Muscle of back (tissue), 13 donors: ENCODE data around the gene SPRR3. TPM values are rescaled to one million over a fixed set of nuclear protein-coding genes. Genes with fewer than 3 reads are reported as not detected.

Experiments
- DNase-seq, 3 donors: peaks; one replicate each; pipeline versions ENCODE4 v3.0.0 to v3.0.0-alpha.2; 2013
- long read RNA-seq, 9 donors: transcript quantifications; one replicate each; lab custom pipeline, GENCODE V29; 2026
- polyA plus RNA-seq, 10 donors: library from polyadenylated mRNA; unstranded; fragments of 120-200 nt; gene quantifications; one replicate each; pipeline ENCODE4 v1.2.1, GENCODE V29; 2013; ENCODE audit not compliant: insufficient read length in 10 of 10

Gene SPRR3
- polyA plus RNA-seq, result 1 to 10 TPM in 1 of 10 donors, under 1 TPM in 3, not detected in 6; 0.24 to 8.0 (median 0.27) TPM
- long read RNA-seq, donor 1, result 0 reads
- long read RNA-seq, donor 2, result 0 reads
- long read RNA-seq, donor 3, result 0 reads
- long read RNA-seq, donor 4, result 0 reads
- long read RNA-seq, donor 5, result 0 reads
- long read RNA-seq, donor 6, result 0 reads
- long read RNA-seq, donor 7, result 0 reads
- long read RNA-seq, donor 8, partial matches to known transcripts, result 0 of 2 reads
- long read RNA-seq, donor 8, other reads (novel, unspliced or antisense), result 0 of 2 reads
- long read RNA-seq, donor 9, result 0 reads

GRCh38 chr1:153001382-153001781, at the start of gene SPRR3:
Gene SPRR3 (plus strand): TSS chr1:153001749. CDS start chr1:153003021, 1,272 bp downstream.
- no peak for DNase-seq

GRCh38 chr1:152953761-152954160, 47.8 kb upstream of the SPRR3 start:
- DNase-seq, result no peak

GRCh38 chr1:152954436-152954835, 47.1 kb upstream of the SPRR3 start:
- DNase-seq, result no peak

- no peak for DNase-seq
Measured at GRCh38 chr1:152957561-152957960, 44.0 kb upstream of the SPRR3 start.

- DNase-seq, result no peak
Measured at GRCh38 chr1:152959273-152959672, 42.3 kb upstream of the SPRR3 start.

GRCh38 chr1:152959801-152960451, 41.6 kb upstream of the SPRR3 start:
- DNase-seq, result no peak

GRCh38 chr1:152960452-152961044, 41.0 kb upstream of the SPRR3 start:
- DNase-seq, result no peak

- no peak for DNase-seq
Measured at GRCh38 chr1:152961226-152961891, 40.2 kb upstream of the SPRR3 start.

- no peak for DNase-seq
Measured at GRCh38 chr1:152962876-152963415, 38.6 kb upstream of the SPRR3 start.

GRCh38 chr1:152964536-152964935, 37.0 kb upstream of the SPRR3 start:
- no peak for DNase-seq

GRCh38 chr1:152965853-152966252, 35.7 kb upstream of the SPRR3 start:
- no peak for DNase-seq

GRCh38 chr1:152967201-152967600, 34.3 kb upstream of the SPRR3 start:
- DNase-seq, result no peak

- no peak for DNase-seq
Measured at GRCh38 chr1:152968248-152968647, 33.3 kb upstream of the SPRR3 start.

GRCh38 chr1:152969036-152969435, 32.5 kb upstream of the SPRR3 start:
- no peak for DNase-seq

GRCh38 chr1:152970495-152970894, 31.1 kb upstream of the SPRR3 start, which contains the start of gene SPRR4:
Gene SPRR4 (plus strand): TSS chr1:152970648. CDS start chr1:152971891, 1,243 bp downstream.
- no peak for DNase-seq

GRCh38 chr1:152972196-152972886, 29.2 kb upstream of the SPRR3 start:
- DNase-seq, result no peak

- DNase-seq, result no peak
Measured at GRCh38 chr1:152976688-152977087, 24.9 kb upstream of the SPRR3 start.

- DNase-seq, result no peak
Measured at GRCh38 chr1:152977614-152978013, 23.9 kb upstream of the SPRR3 start.

- no peak for DNase-seq
Measured at GRCh38 chr1:152980676-152981075, 20.9 kb upstream of the SPRR3 start.

GRCh38 chr1:152981146-152981871, 20.2 kb upstream of the SPRR3 start:
- no peak for DNase-seq

GRCh38 chr1:152982076-152982475, 19.5 kb upstream of the SPRR3 start:
- no peak for DNase-seq
